ENCODE results near the gene CHRNA4.

Gene CHRNA4

DNA sequence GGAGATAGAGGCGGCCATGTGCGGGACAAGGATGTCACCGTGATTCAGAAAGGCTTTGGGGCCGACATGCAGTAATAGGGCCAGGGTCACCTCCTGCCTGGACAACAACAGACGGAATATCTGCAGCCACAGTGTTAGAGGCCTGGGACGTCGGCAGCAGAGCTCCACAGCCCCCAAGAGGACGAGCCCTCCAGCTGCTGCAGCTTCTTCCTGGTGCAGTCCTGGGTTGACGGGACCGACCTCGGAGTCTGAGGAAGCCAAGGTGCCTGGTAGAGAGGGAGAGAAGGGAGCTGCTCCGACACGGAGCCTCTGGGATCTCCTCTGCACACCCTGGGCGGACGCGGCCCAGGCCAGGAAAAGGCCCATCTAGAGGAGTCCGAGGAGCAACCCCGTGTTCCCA, 23.2 kb upstream of the CHRNA4 start:
- TF ChIP-seq, protein P1, sequence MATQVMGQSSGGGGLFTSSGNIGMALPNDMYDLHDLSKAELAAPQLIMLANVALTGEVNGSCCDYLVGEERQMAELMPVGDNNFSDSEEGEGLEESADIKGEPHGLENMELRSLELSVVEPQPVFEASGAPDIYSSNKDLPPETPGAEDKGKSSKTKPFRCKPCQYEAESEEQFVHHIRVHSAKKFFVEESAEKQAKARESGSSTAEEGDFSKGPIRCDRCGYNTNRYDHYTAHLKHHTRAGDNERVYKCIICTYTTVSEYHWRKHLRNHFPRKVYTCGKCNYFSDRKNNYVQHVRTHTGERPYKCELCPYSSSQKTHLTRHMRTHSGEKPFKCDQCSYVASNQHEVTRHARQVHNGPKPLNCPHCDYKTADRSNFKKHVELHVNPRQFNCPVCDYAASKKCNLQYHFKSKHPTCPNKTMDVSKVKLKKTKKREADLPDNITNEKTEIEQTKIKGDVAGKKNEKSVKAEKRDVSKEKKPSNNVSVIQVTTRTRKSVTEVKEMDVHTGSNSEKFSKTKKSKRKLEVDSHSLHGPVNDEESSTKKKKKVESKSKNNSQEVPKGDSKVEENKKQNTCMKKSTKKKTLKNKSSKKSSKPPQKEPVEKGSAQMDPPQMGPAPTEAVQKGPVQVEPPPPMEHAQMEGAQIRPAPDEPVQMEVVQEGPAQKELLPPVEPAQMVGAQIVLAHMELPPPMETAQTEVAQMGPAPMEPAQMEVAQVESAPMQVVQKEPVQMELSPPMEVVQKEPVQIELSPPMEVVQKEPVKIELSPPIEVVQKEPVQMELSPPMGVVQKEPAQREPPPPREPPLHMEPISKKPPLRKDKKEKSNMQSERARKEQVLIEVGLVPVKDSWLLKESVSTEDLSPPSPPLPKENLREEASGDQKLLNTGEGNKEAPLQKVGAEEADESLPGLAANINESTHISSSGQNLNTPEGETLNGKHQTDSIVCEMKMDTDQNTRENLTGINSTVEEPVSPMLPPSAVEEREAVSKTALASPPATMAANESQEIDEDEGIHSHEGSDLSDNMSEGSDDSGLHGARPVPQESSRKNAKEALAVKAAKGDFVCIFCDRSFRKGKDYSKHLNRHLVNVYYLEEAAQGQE (IDR thresholded peaks at IDR 0.05; ENCODE audit: insufficient read depth in 1 of 2, low read depth in 2 of 2, low read length in 2 of 2), result no peak
- TF ChIP-seq SIN3A (IDR thresholded peaks at IDR 0.05; ENCODE audit: borderline replicate concordance, insufficient read depth, low read length) (no peak), POLR2AphosphoS5 (IDR thresholded peaks at IDR 0.05; ENCODE audit: low read depth, low read length) (no peak), FOXP2 (optimal IDR thresholded peaks at IDR 0.05; ENCODE audit: borderline replicate concordance, extremely low read depth, extremely low read length, insufficient read depth) (no peak), TAF1 (IDR thresholded peaks at IDR 0.05; ENCODE audit: borderline replicate concordance, insufficient read depth, low read length) (no peak)

DNA sequence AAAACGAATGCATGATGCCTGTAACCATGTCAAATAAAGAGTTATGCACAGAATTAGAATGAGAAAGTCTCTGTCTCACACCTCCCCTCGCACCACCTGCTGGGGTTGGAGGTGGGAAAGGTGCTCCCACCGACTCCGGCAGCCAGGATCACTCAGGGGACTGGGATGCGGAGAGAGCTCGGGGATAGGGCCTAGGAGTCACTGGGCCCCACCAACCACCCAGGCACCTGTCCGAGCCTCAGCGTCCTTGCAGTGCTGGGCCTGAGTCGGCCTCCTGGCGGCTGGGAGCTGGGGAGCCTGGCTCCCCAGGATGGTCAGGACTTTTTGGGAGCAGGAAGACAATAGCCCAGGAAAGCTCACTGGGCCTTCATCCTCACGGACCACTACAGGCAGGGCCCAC, 22.4 kb upstream of the CHRNA4 start:
- TF ChIP-seq, protein P1 (IDR thresholded peaks at IDR 0.05; ENCODE audit: insufficient read depth in 1 of 2, low read depth in 2 of 2, low read length in 2 of 2), result no peak
- TF ChIP-seq SIN3A (IDR thresholded peaks at IDR 0.05; ENCODE audit: borderline replicate concordance, insufficient read depth, low read length) (no peak), POLR2AphosphoS5 (IDR thresholded peaks at IDR 0.05; ENCODE audit: low read depth, low read length) (no peak), TAF1 (IDR thresholded peaks at IDR 0.05; ENCODE audit: borderline replicate concordance, insufficient read depth, low read length) (no peak), FOXP2 (optimal IDR thresholded peaks at IDR 0.05; ENCODE audit: borderline replicate concordance, extremely low read depth, extremely low read length, insufficient read depth) (no peak)

DNA sequence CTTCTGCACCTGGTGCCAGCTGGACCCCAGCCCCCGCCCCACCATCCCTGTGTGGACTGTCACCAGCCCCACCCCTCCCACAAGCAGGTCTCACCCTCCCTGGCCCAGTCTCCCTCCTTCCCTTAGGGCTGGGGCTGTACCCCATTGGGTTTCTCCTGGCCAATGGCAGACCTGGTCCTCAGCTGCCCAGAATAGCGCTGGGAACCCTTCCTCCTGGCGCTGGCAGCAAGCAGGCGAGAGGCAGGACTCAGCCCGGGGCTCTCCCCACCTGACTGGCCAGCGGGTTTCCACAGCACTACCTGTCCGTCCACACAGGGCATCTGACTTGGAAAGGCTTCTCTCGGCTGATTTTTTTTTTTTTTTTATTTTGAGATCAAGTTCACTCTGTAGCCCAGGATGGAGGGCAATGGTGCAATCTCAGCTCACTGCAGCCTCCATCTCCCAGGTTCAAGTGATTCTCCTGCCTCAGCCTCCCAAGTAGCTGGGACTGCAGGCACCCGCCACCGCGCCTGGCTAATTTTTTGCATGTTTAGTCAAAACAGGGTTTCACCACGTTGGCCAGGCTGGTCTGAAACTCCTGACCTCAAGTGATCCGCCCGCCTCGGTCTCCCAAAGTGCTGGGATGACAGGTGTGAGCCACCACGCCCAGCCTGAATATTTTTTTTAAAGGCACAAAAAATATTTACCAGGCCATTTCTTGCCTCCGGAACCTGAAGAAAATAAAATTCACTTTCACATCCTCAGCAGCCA, 21.6 kb upstream of the CHRNA4 start:
- TF ChIP-seq, protein P1 (IDR thresholded peaks at IDR 0.05; ENCODE audit: insufficient read depth in 1 of 2, low read depth in 2 of 2, low read length in 2 of 2), result no peak
- TF ChIP-seq TAF1 (IDR thresholded peaks at IDR 0.05; ENCODE audit: borderline replicate concordance, insufficient read depth, low read length) (no peak), POLR2AphosphoS5 (IDR thresholded peaks at IDR 0.05; ENCODE audit: low read depth, low read length) (no peak), FOXP2 (optimal IDR thresholded peaks at IDR 0.05; ENCODE audit: borderline replicate concordance, extremely low read depth, extremely low read length, insufficient read depth) (no peak), SIN3A (IDR thresholded peaks at IDR 0.05; ENCODE audit: borderline replicate concordance, insufficient read depth, low read length) (no peak)

DNA sequence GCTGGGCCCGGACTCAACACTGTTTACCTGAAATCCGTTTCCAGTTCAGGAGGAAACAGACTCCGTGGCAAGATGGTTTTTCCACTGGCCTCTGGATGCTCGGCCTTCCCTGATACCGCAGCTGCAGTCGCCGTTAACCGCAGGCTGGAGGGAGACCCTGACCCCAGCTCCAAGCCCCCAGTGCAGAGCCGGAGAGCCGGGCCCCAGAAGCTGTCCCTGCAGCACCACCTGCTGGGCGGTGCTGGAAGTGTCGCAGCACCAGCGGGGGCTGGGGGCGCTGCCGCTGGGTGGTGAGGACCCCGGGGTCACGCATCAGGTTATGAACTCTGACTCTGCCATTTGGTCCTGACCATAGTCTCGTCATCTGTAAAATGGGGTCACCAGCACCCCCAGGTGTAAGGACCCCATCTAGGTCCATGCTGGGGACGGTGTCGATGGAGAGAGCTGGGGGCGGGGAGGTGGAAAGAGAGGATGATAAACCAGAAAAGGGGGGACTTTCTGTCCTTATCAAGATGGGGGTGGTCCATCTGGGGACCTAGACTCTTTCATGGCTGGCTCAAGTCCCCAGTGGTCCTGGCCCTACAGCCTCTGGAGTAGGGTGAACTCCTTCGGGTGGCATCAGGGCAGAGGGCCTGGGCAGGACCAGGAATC, 20.8 kb upstream of the CHRNA4 start:
- TF ChIP-seq, protein P1 (IDR thresholded peaks at IDR 0.05; ENCODE audit: insufficient read depth in 1 of 2, low read depth in 2 of 2, low read length in 2 of 2), result no peak
- no peak for TF ChIP-seq SIN3A (IDR thresholded peaks at IDR 0.05; ENCODE audit: borderline replicate concordance, insufficient read depth, low read length)
- TF ChIP-seq TAF1 (IDR thresholded peaks at IDR 0.05; ENCODE audit: borderline replicate concordance, insufficient read depth, low read length), result no peak
- no peak for TF ChIP-seq POLR2AphosphoS5 (IDR thresholded peaks at IDR 0.05; ENCODE audit: low read depth, low read length)
- no peak for TF ChIP-seq FOXP2 (optimal IDR thresholded peaks at IDR 0.05; ENCODE audit: borderline replicate concordance, extremely low read depth, extremely low read length, insufficient read depth)

Data from PFSK-1 (cell line).